Hepatic stellate cell (primary cell): ENCODE results near the gene ORC6.
"Not testable (repeated sequence)": the region's sequence is repeated elsewhere in the genome, so short reads cannot be mapped to it uniquely, and the experiment has no call there.

Experiments
- DNase-seq: peaks from one replicate; pipeline ENCODE4 v3.0.0; 2011; ENCODE audit warnings: low spot score

ORC6 gene, protein sequence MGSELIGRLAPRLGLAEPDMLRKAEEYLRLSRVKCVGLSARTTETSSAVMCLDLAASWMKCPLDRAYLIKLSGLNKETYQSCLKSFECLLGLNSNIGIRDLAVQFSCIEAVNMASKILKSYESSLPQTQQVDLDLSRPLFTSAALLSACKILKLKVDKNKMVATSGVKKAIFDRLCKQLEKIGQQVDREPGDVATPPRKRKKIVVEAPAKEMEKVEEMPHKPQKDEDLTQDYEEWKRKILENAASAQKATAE

DNA sequence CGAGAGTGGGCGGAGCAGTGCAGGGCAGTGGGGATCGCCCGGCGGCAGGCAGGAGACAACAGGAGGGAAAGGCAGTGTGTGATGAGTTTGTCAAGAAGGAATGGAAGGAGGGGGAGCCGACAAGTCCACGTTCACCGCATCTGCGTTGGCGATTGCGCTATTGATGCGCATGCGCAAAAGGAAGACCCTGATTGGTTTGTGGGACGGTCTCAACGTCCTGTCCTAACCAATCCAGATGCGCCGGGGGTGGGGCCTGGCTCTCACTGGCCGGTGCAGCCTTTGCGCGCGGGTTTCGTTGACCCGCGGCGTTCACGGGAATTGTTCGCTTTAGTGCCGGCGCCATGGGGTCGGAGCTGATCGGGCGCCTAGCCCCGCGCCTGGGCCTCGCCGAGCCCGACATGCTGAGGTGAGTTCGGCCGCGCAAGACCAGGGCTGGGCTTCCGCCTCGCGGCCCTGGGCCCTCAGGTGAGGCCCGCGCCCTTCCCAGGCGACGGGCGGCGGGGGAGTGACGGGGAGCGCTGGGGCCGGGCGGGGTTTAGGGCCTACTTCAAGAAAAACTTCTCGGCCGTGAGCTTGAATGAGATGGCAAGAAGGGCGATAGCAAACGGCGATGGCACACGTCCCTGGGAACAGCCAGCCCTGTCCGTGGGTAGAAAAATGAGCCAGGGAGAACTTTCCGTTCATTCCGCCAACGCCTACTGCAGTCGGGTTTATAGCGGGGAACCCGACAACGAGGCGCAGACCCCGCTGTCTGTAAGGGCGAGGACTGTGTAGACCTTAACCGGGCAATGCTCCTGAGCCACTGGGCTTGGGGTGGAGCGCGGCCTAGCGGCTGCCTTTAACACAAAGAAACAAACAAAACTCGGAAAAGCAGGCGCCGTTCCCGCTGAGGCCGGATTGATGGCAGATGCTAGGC is at the start of gene ORC6:
Gene ORC6, plus strand, starts transcription at position 295 of the 916 bp plus-strand sequence. Its CDS starts 47 bp downstream, at position 342.
- peak; percentile 96 for DNase-seq

DNA sequence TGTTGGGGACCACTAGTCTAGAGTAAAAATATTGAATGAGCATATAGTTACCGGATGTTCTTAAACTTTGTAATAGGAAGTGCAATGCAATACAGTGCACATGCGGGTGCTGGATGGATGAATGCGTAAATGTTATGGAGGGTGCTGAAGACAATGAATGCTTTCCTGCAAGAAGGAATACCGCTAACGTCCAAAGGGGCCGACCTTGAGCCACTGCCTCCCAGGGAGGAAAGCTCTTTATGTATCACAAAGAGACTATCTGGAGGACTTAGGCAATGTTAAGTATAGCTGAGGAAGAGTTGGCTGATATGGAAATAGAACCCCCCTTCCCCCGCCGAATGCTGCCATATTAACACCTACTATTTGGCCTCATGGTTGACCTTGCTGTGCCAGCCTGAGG is 40.8 kb upstream of the ORC6 start:
- DNase-seq: no peak

DNA sequence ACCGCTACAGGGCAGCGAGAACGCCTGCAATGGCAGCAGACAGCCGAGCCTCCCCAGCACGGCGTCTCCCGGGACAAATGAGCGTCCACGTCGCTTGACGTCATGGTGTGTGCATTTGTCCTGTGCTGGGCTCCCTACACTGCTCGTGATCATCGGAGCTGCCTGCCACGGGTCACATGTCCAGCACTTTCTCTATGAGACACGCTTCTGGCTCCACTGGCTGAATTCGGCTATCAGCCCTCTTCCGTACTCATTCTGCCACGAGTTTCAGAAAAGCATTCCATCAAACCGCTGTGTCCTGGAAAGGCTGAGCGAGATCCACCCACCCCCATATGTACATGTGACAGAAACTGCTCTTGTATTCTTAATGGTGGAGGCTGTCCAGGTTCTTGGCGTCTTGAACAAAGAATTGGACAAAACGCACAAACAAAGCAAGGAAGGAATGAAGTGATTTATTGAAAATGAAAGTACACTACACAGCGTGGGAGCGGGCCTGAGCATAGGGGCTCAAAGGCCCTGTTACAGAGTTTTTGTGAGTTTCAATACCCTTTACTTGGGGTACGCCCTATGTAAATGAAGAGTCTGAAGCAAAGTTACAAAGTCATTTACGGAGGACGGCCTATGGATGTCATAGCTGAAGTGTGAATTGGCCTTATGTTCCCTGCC is 39.7 kb upstream of the ORC6 start:
- DNase-seq: no peak

DNA sequence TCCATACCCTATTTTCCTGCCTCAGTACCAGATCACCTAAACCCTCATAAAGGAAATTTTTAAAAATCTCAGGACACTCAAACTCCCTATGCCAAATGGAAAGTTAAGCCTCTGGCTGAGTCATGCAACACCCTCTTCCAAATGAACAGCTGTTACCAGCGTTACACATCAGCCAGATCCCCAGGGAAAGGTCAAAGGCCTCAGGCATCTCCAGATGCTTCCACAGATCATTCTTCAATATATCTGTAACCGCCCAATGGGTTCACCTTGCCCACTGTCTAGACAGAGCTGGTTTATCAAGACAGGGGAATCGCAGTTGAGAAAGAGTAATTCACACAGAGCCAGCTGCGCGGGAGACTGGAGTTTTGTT is 39.2 kb upstream of the ORC6 start:
- DNase-seq: no peak

DNA sequence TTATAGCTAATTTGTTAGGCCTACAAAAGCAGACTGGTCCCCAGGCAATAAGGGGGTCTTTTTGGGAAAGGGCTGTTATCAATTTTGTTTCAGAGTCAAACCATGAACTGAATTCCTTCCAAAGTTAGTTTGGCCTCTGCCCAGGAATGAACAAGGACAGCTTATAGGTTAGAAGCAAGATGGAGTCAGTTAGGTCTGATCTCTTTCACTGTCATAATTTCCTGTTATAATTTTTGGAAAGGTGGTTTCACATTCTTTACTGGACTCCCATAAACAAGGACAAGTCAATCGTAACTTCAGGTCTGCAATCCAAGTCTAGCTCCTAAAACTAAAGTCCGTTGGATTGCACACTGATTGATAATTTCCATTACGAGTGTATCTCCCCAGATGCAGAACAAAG is 38.2 kb upstream of the ORC6 start:
- no peak for DNase-seq

DNA sequence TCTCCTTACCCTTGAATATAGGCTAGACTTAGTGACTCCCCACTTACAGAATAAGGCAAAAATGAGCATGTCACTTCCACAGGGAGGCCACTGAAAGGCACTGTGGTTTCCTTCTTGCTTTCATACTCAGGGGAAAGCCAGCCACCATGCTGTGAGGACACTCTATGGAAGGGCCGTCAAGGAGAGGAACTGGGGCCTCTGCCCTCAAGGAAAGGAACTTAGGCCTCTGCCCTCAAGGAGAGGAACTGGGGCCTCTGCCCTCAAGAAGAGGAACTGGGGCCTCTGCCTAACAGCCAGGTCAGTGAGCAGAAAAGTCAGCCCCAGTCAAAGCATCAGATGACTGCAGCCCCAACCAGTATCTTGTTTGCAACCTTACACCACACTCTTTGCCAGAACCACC is 30.5 kb upstream of the ORC6 start:
- no peak for DNase-seq

DNA sequence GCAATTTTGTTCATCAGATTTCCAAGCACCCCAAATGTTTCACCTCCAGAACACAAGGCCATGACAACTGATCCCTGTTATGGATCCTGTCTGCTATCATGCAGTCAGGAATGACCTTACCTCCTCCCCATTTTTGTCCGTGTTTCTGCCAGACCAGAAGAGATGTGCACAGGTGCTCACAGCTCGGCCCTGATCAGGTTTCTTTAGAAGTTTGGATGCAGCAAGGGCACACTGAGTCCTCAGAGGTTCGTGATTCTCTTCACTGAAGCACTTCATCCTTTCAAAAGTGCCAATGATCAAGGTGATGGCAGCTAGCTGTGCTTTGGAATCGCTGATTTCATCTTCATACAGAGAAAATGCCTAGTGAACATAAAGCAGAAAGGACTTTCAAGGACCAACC is 27.3 kb upstream of the ORC6 start:
- no peak for DNase-seq

DNA sequence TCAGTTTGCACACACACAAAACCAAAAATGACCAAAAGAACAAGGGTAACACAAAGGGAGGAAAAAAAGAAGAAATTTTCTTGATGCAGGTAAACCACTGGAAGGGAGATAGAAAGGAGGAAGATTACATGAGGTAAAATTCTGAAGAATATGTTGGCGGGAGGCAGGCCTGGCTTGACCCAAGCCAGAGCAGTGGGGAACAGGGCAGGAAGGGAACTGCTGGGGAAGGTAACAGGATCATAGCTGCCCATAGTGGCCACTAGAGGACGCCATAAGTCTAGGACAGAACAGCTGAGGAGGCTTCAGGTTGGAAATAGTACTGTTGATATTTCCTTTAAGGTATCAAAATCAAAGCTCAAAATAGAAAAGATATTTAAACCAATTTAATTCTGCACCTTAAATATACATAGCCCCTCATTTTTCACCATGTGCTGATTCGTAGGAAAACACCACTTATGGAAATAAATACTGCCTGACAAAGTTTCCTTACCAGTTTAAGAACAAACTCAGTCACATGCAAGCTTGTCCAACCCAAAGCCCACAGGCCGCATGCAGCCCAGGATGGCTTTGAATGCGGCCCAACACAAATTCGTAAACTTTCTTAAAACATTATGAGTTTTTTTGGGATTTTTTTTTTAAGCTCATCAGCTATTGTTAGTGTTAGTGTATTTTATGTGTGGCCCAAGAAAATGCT is 16.0 kb upstream of the ORC6 start:
- peak; percentile 47 for DNase-seq

DNA sequence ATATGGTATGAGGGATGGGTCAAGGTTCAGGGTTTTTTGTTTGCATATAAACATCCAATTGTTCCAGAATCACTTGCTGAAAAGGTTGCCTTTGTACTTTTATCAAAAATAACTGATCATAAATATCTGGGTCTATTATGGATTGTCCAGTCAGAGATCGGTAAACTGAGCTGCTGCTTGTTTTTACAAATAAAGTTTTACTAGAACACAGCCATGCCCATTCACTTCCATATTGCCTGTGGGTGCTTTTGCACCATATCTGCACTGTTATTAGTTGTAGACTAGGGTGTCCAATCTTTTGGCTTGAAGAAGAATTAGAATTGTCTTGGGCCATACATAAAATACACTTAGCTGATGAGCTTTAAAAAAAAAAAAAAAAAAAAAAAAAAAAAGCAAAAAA is 11.5 kb upstream of the ORC6 start:
- DNase-seq: not testable (repeated sequence)

DNA sequence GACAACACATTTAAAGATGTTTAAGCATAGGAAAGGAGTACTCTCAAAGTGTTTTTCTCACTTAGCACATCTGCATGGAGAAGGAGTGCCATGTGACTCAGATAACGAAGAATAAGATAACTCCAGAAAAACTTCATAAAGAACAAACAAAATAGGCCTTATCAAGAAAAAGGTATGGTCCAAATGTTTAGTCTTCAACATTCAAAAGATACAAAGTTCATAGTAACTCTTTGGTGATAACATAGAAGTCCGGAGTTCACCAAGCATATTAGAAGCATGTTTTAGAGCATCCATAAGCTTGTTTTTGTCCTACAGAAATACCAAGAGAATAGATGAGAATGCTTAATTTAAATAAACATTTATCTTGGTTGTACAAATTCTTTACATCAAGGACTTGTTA is 7.6 kb upstream of the ORC6 start:
- not testable (repeated sequence) for DNase-seq

DNA sequence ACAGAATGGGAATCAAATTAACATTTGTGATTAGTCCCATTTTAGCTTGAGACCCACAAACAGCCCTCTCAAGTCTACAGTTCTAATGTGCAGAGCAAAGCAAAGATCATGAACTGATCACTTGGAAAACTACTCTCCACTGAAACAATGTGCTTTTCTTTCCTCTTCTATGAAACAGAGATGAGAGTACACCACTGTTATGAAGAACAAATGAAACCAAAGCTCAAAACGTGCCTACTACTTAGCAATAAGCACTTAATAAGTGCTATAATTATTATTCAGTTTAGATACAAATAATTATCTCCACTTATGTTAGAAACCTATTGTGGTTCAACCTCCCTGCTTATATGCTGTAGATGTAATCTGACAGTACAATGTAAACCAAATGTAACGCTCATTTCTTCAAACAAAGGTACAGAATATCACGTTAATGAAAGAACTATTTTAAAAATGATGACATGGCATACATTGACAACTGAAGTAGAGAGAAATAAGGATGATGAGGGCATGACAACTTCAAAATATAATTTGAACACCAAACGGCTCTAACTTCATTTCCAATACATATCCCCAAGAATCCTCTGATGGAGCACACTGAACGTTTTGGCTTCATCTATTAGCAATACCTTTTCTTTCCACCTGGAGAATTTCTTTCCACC is 2.5 kb upstream of the ORC6 start:
- DNase-seq: no peak

DNA sequence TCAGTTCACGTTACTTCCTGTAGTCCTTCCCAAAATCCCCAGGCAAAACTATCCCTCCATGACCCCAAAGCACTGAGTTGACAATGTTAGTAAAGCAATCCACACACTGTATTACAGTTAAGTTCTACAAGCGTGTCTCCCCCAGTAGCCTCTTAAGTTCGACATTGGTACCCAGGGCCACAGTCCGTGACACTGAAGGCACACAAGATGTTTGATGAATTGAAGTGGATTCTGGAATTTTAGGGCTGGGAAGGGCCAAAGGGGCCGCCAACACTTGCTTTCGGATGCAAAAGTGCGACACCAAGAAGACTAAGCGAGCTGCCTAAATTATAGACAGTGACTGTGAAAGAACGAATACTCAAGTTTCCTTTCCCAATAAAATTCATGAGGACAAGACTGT is 2.0 kb upstream of the ORC6 start:
- no peak for DNase-seq

DNA sequence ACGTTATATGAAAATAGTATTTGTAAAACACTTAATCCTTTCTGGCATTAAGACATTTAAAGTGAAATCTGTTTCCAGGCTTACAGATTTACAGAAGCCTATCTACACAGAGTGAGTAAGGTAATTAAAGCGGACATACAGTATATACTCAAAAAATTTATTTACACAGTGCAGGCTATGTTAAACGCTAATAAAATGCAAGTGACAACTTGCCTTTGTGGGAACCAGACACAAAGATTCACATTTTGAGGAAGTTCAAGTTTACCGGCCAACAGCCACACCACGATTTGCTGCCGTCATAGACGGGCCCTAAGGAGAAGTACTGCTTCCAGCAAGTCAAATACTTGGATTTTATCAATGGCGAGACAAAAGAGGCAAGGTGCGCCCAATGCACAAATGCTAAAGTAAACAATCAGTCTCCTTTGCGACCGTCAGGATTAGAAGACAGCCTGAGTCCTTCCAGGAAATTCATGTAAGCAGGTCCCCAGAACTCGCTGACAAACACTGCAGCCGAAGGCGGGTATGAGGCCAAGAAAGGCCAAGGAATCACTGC is 1.3 kb upstream of the ORC6 start:
- no peak for DNase-seq

DNA sequence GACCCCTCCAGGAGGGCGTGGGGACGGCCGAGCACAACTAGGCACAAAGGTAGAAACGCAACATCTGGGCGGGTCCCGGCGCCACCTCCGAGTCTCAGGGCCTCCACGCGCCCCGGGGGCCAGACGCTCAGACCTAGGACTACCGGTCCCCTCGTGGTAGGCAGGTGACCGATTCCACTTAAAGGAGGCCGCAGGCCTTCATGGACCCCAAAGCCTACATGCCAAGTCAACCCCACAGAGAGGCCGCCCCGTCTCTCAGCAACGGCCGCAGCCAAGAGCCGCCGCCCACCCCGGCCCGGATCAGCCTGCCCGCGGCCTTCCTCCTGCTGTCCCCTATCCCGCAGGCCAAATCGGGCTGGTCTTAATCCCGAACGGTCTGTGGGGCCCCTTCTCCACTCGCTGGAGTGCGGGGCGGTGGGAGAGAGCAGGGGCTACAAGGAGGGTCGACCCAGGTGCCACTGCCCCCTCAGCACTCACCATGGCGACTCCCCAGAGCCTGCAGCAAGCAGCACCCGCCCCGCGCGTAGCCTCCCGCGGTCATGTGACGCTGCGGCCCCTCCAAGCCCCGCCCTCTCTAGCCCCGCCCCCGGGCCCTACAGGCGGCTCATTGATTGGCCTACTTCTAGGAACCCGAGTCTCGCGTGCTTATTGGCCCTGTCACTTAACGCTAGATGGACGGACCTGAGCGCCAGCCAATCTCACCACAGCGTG is 650 bp upstream of the ORC6 start, which contains the start of gene VPS35:
Gene VPS35, minus strand, starts transcription at position 525 of the 711 bp plus-strand sequence. Its CDS starts 45 bp downstream, at position 480.
- peak; percentile 97 for DNase-seq

DNA sequence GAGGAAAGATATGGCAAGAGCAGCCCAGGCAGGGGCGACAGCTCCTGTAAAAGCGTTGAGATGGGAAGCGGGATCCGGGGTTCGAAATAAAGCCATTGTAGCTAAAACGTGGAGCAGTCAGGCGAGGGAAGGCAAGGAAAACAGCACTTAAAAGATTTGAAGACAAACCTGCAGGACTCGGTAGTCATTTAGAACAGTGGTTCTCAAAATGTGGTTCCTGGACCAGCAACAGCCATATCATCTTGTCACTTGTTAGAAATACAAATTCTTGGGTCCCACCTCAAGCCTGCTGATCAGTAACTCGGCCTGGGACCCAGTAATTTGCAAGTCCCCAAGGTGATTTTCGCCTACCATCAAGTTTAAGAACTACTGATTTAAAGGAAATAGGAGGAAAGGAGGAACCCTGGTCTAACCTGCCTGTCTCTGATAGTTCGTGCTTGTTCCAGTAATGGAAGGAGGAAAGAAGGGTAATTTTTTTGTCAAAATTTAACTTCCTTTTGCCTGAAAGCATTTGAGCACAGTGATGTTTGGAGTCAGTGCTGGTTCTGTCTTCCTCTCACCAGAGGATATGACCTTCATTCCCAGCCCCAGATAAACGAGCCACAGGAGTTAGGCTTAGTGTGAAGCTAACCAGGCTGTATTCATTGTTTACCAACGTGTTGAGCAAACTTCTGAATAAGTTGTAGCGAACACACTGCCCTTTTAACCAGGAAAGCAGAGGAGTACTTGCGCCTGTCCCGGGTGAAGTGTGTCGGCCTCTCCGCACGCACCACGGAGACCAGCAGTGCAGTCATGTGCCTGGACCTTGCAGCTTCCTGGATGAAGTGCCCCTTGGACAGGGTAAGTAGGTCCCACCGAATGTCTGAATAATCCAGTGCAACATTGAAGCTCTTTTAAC is 1.1 kb downstream of the ORC6 start:
- peak; percentile 26 for DNase-seq

DNA sequence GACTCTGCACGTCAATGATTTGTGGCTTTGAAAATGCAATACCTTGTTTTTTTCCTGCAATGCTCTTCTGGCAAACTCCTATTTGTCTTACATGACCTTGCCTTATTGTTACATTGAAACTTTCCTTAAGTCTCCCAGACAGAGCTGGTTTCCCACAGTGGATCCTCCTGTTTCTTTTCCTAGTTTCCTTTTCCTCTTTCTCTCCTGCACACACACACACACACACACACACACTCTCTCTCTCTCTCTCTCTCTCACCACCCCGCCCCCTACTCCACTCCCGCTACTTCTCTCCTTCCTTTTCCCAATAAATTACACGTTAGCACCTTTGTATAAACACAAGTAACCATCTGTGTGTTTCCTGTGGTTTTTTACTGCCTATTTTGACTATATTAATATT is 2.3 kb downstream of the ORC6 start:
- no peak for DNase-seq

DNA sequence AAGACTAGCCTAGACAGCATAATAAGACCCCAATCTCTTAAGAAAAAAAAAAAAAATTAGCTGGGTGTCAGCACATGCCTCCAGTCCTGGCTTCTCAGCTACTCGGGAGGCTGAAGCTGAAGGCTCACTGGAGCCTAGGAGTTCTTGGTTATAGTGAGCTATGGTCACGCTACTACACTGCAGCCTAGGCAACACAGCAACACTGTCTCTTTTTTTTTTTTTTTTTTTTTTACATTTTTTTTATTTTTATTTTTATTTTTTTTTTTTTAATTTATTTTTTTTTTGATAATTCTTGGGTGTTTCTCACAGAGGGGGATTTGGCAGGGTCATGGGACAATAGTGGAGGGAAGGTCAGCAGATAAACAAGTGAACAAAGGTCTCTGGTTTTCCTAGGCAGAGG is 4.1 kb downstream of the ORC6 start:
- DNase-seq: no peak

DNA sequence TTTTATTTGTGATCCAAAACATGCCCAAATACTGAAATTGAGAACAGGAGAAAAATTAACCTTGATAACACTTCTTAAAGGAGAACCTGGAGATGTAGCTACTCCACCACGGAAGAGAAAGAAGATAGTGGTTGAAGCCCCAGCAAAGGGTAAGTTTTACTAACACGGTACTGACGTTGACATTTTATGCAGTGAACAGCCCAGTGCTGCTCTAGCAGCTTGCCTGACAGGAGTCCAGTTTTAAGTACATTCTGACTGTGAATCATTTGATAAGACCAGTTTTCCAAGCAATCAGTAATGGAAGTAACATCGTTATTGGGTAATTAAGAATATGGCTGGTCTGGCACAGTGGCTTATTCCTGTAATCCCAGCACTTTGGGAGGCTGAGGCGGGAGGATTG is 6.5 kb downstream of the ORC6 start:
- no peak for DNase-seq

DNA sequence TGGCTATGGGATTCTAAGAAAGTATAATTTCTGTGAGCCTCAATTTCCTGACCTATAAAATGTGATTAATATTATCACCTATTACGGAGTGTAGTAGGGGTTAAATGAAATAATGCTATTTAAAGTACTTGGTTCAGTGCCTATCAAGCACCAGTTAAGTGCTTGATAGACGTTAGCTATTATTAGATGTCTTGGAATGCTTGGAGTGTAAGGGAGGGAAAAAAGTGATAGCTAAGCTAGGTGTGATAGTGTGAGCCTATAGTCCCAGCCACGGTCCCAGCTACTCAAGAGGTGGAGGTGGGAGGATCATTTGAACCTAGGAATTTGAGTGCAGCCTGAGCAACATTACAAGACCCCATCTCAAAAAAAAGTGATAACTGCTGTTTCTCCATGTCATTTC is 7.5 kb downstream of the ORC6 start:
- no peak for DNase-seq

DNA sequence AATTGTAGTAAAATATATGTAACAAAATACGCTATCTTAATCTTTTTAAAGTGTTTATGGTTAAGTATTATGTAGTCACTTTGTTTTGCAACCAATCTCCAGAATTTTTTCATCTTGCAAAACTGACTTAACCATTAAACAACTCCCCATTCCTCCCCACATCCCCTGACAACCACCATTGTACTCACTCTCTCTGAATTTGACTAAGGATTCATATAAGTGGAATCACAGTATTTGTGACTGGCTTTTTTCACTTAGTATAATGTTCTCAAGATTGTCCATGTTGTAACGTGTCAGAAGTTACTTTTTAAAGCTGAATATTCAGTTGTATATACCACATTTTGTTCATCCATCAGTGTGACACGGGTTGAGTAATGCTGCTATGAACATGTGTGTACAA is 10.6 kb downstream of the ORC6 start:
- DNase-seq: no peak
